ENCODE results near the gene RGS19. TPM values are rescaled to one million over a fixed set of nuclear protein-coding genes. Genes with fewer than 3 reads are reported as not detected.
"Not testable (repeated sequence)": the region's sequence is repeated elsewhere in the genome, so short reads cannot be mapped to it uniquely, and the experiment has no call there.

RGS19 gene
- total RNA-seq, 1 experiment from 2014 or later: 17.2 TPM

DNA sequence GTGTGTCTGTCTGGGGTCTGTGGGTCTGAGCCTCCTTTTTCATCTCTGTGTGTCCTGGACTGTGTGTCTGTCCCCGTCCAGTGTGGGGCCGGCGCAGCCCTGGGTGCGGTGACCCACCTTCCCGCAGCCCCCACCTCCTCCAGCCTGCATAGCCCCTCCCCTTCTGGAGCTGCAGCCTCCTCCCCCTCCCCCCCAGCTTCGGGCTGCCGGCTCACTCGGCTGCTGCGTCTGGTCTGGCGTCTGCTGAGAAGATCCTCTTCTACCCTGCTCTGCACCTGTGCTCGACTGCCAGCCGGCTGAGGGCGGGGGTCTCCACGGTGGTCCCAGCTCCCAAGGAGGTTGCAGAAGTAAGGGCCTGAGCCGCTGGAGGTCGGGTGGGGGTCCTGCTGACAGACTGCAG is 12.5 kb upstream of the RGS19 start:
- H3K4me3 Mint-ChIP-seq (ENCODE audit: low read depth, unreplicated experiment): no peak overlapping the region
- H3K27me3 Mint-ChIP-seq (ENCODE audit: unreplicated experiment): peaks cover 78% of the 10 kb centered on the region
- H3K4me1 Mint-ChIP-seq (ENCODE audit: low read depth, unreplicated experiment): peaks cover 10% of the 10 kb centered on the region
- peaks cover 8% of the 10 kb centered on the region for H3K36me3 Mint-ChIP-seq (ENCODE audit: insufficient read depth, unreplicated experiment)
- H3K9me3 Mint-ChIP-seq (ENCODE audit: low read depth, unreplicated experiment): peaks cover 2% of the 10 kb centered on the region
- no TSS peak for BruUV-seq (replicated peaks)
- intact Hi-C loops (cut with micrococcal nuclease; ENCODE audit: unreplicated experiment): no loop called here
- TF ChIP-seq, protein P1, sequence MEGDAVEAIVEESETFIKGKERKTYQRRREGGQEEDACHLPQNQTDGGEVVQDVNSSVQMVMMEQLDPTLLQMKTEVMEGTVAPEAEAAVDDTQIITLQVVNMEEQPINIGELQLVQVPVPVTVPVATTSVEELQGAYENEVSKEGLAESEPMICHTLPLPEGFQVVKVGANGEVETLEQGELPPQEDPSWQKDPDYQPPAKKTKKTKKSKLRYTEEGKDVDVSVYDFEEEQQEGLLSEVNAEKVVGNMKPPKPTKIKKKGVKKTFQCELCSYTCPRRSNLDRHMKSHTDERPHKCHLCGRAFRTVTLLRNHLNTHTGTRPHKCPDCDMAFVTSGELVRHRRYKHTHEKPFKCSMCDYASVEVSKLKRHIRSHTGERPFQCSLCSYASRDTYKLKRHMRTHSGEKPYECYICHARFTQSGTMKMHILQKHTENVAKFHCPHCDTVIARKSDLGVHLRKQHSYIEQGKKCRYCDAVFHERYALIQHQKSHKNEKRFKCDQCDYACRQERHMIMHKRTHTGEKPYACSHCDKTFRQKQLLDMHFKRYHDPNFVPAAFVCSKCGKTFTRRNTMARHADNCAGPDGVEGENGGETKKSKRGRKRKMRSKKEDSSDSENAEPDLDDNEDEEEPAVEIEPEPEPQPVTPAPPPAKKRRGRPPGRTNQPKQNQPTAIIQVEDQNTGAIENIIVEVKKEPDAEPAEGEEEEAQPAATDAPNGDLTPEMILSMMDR (IDR thresholded peaks at IDR 0.05; ENCODE audit: unreplicated experiment): no peak
- DNase-seq: no peak
- CTCF ChIA-PET: interaction anchor here (0.6 to 0.9 kb wide), 2 partner anchors 9 to 10 kb away, joined by 3 to 4 read pairs; no protein-coding TSS in a partner anchor
- no peak overlapping the region for H3K27ac Mint-ChIP-seq (ENCODE audit: unreplicated experiment)

DNA sequence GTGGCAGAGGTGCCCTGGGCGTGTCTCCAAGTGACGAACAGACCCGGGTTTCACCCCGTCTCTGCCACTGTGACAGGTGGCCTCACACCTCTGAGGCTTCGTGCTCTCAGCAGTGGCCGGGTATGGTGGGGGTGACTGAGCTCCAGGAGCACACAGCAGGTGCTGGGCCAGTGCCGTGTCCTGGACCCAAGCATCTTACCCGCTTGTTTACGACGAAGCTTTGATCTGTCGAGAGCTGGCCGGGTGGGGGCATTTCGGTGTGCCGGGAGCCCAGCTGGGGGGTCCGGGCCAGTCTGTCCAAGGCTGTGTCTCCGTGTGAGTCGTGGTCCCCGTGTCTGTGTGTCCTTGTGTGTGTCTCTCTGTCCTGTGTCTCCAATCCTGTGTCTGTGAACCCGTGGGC is 12.0 kb upstream of the RGS19 start:
- CTCF ChIA-PET: interaction anchor here (0.6 kb wide), 1 partner anchor 9 kb away, joined by 4 read pairs; no protein-coding TSS in a partner anchor

DNA sequence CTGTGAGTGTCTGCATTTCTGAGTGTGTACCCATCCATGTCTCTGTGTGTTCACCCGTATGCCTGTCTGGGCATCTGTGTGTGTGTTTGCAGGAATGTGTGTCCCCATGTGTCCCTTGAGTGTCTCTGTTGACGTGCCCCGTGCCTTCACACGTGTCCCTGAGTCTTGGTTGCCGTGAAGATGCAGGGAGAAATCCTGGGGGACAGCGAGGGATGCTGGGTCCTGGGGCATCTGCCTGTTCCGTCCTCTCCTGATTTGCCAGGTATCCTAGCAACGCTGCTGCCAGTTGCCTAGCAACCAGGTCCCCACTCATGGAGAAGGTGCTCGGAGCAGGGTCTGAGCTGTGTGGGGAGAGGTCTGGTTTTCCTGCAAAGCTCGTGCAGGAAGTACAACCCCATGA is 10.8 kb upstream of the RGS19 start:
- intact Hi-C loops (cut with micrococcal nuclease; ENCODE audit: unreplicated experiment): no loop called here
- H3K4me3 Mint-ChIP-seq (ENCODE audit: low read depth, unreplicated experiment): no peak overlapping the region
- CTCF ChIA-PET: no interaction called here

More for the DNA sequence above, 12.0 kb upstream of the RGS19 start:
- BruUV-seq (replicated peaks): no TSS peak
- no peak overlapping the region for H3K27ac Mint-ChIP-seq (ENCODE audit: unreplicated experiment)
- H3K4me1 Mint-ChIP-seq (ENCODE audit: low read depth, unreplicated experiment): peaks cover 10% of the 10 kb centered on the region
- DNase-seq: no peak
- H3K9me3 Mint-ChIP-seq (ENCODE audit: low read depth, unreplicated experiment): no peaks in the 10 kb centered on the region
- peaks cover 10% of the 10 kb centered on the region for H3K36me3 Mint-ChIP-seq (ENCODE audit: insufficient read depth, unreplicated experiment)
- TF ChIP-seq, protein P1 (IDR thresholded peaks at IDR 0.05; ENCODE audit: unreplicated experiment): no peak
- intact Hi-C loops (cut with micrococcal nuclease; ENCODE audit: unreplicated experiment): no loop called here
- no peak overlapping the region for H3K4me3 Mint-ChIP-seq (ENCODE audit: low read depth, unreplicated experiment)
- H3K27me3 Mint-ChIP-seq (ENCODE audit: unreplicated experiment): peaks cover 78% of the 10 kb centered on the region

DNA sequence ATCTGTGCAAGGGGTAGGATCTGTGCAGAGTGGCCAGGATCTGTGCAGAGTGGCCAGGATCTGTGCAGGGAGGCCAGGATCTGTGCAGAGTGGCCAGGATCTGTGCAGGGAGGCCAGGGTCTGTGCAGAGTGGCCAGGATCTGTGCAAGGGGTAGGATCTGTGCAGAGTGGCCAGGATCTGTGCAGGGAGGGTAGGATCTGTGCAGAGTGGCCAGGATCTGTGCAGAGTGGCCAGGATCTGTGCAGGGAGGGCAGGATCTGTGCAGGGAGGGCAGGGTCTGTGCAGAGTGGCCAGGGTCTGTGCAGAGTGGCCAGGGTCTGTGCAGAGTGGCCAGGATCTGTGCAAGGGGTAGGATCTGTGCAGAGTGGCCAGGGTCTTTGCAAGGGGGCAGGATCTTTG is 9.3 kb upstream of the RGS19 start:
- H3K4me3 Mint-ChIP-seq (ENCODE audit: low read depth, unreplicated experiment); intact Hi-C loops (cut with micrococcal nuclease; ENCODE audit: unreplicated experiment); H3K27ac Mint-ChIP-seq (ENCODE audit: unreplicated experiment); H3K9me3 Mint-ChIP-seq (ENCODE audit: low read depth, unreplicated experiment); BruUV-seq (replicated peaks); H3K4me1 Mint-ChIP-seq (ENCODE audit: low read depth, unreplicated experiment); DNase-seq; CTCF ChIA-PET: not testable (repeated sequence)
- Mint-ChIP-seq H3K36me3 (ENCODE audit: insufficient read depth, unreplicated experiment) (peaks cover 20% of the 10 kb centered on the region), H3K27me3 (ENCODE audit: unreplicated experiment) (peaks cover 94% of the 10 kb centered on the region)

More for the DNA sequence above, 10.8 kb upstream of the RGS19 start:
- BruUV-seq (replicated peaks): no TSS peak
- DNase-seq: no peak
- H3K9me3 Mint-ChIP-seq (ENCODE audit: low read depth, unreplicated experiment): no peaks in the 10 kb centered on the region
- H3K27me3 Mint-ChIP-seq (ENCODE audit: unreplicated experiment): peaks cover 78% of the 10 kb centered on the region
- TF ChIP-seq, protein P1 (IDR thresholded peaks at IDR 0.05; ENCODE audit: unreplicated experiment): no peak
- H3K27ac Mint-ChIP-seq (ENCODE audit: unreplicated experiment): no peak overlapping the region
- peaks cover 10% of the 10 kb centered on the region for H3K4me1 Mint-ChIP-seq (ENCODE audit: low read depth, unreplicated experiment)
- H3K36me3 Mint-ChIP-seq (ENCODE audit: insufficient read depth, unreplicated experiment): peaks cover 10% of the 10 kb centered on the region

DNA sequence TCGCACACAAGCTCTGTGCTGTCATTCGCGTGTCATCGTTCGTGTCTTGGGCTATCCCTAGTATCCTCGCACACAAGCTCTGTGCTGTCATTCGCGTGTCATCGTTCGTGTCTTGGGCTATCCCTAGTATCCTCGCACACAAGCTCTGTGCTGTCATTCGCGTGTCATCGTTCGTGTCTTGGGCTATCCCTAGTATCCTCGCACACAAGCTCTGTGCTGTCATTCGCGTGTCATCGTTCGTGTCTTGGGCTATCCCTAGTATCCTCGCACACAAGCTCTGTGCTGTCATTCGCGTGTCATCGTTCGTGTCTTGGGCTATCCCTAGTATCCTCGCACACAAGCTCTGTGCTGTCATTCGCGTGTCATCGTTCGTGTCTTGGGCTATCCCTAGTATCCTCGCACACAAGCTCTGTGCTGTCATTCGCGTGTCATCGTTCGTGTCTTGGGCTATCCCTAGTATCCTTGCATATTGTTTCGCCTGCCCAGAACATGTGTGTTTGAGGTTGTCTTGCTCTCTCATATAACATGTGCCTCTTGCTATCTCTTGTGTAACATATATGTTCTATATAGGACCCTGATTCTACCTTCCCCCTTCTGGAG is 8.0 kb upstream of the RGS19 start:
- H3K4me3 Mint-ChIP-seq (ENCODE audit: low read depth, unreplicated experiment); intact Hi-C loops (cut with micrococcal nuclease; ENCODE audit: unreplicated experiment); H3K27ac Mint-ChIP-seq (ENCODE audit: unreplicated experiment); BruUV-seq (replicated peaks); H3K9me3 Mint-ChIP-seq (ENCODE audit: low read depth, unreplicated experiment); DNase-seq: not testable (repeated sequence)
- peaks cover 20% of the 10 kb centered on the region for H3K36me3 Mint-ChIP-seq (ENCODE audit: insufficient read depth, unreplicated experiment)
- H3K4me1 Mint-ChIP-seq (ENCODE audit: low read depth, unreplicated experiment): peaks cover 12% of the 10 kb centered on the region
- peaks cover 97% of the 10 kb centered on the region for H3K27me3 Mint-ChIP-seq (ENCODE audit: unreplicated experiment)
- CTCF ChIA-PET: interaction anchor here (0.5 to 0.7 kb wide), 2 partner anchors 15 to 31 kb away, joined by 3 read pairs; no protein-coding TSS in a partner anchor
